GM19455 (cell line): ENCODE measurements around the gene OR52J3.
"Not testable (repeated sequence)": the region's sequence is repeated elsewhere in the genome, so short reads cannot be mapped to it uniquely, and the experiment has no call there.

Experiments used
- ATAC-seq: cut with Tn5 transposase; IDR thresholded peaks from one replicate; pipeline ENCODE4 v1.9.1; 2021; ENCODE audit not compliant: unreplicated experiment

Gene OR52J3

DNA sequence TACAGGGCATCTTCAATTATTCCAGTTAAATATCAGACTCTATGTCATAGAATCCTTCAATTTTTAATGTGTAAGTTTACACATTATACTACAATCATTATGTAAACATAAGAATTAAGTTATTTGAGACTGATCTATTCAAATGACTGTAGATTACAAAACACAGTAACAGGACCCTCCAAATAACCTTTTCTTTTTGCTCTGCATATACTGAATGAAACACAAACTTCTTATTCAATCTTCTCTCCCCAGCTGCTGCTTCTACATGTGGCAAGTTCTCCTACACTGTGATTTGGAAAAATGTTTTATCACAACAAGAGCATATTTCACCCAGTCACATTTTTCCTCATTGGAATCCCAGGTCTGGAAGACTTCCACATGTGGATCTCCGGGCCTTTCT lies at the start of gene OR52J3:
OR52J3 (plus strand) TSS at position 301 of the 400 bp plus-strand sequence; CDS start at position 301, 0 bp downstream.
- ATAC-seq: no peak

DNA sequence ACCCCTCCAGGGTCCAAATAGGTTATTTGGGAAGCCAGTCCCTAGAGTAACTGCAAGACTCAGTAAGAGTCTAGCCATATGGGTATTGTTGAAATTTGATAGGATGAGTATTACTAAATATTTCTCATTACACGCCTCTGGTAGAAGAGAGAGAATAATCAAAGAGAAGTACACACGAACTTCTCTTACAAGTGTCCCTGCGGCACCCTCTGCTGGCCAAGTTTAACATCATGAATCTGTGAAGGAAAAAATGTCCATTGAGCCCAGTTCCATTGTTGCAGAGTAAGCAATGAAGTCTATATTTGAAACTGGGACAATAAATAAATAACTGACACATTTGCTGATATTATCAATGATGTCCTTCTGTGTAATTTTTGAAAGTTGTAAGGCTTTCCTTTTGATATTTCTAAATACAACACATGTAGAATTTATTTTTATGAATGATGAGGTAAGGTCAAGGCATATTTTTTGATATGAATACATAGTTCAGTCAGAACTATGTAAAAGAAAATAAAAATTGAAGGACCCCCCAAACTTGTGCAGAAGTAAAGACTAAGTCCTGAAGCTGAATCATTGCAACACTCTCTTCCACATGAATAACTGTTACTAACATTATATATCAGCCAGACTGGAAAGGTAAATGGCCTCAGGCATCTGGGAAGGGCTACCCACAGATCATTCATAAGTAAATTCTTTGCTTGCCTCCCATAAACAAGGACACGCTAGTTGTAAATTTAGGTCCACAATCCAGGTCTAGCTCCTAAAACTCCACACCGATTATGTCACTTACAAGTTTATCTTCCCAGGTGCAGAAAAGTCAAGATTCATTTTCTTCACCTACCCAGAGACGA lies 41.7 kb upstream of the OR52J3 start:
- no peak for ATAC-seq

DNA sequence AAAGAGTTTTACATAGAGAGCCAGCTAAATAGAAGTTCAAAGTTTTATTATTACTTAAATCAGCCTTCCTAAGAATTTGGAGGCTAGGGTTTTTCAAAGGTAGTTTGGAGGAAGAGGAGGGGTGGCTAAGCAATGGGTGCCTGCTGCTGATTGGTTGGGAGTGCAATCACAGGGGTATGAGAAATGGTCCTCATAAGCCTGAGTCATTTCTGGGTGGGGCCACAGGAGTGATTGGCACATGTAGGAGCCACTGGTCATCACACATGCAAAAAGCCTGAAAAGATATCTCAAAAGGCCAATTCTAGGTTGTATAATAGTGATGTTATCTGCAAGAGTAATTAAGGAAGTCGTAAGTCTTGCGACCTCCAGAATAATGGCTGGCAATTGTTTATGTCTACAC lies 38.8 kb upstream of the OR52J3 start:
- ATAC-seq: no peak

DNA sequence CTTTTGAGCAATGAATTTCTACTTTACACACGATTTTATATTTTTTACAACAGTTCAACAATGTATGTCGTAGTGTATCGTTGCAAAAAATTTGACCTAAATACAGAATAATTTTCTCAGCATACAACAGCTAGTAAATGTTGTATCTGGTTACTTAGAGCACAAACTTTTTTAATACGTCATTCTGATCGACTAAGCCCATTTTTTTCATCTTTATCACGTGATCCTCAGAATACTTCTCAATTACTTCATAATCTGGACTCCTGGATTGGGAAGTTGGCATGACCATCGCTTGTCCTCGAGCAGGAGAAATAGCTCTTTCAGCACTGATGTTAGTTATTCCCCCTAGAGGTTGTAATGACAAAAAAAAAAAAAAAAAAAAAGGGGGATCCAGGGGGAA lies 35.1 kb upstream of the OR52J3 start:
- ATAC-seq: no peak

DNA sequence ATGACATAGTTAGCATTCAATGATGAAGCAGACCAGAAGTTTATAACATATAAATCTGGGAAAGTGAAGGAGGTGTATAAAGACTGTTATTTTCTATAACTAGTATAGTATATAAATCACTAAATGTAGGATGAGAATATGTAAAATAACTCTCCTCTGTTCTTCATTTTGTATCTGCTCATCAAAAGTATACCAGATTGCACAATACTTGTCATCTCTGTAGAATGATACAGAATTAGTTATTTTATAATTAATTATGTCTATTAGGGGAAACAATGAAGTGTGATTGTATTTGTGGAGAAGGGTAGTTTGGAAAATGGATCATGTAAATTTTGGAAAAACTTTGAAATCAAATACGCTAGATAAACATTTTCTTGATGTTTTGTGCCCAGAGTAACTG lies 33.3 kb upstream of the OR52J3 start:
- ATAC-seq: no peak

DNA sequence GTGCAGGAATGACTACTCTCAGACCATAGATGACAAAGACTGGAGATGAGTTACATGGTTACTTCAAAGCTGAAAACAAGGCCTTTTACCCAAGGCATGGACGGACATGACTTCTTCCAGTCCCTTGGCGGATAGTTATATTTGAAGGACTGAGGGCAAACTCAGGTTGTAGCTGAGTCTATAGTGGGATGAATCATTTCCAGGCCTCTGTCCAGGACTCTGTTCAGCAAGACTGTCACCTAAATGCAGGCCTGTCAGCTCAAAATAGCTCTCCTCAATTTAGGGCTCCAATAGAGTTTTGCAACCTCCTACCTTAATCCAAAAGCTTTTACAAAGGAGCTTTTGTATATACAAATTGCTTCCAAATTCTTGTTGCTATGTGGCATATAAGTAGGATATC lies 24.3 kb upstream of the OR52J3 start:
- no peak for ATAC-seq

DNA sequence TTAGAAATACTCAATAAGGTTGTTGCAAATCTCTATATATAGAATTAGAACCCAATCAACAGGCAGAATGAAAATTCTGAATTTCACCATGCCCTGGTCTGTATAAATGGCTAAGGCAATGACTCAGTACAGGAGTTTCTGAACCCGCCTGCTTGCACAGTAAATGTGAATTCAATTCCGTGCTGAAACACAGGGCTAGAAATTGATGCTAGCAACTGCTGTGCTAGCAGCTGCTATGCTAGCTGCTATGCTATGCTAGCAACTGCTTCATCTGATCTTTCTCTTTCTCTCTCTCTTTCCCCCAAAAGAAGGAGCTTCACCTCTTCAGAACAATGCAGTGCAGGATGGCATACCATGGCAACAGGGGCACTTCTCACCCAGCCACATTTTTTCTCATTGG lies 9.7 kb upstream of the OR52J3 start:
- no peak for ATAC-seq

DNA sequence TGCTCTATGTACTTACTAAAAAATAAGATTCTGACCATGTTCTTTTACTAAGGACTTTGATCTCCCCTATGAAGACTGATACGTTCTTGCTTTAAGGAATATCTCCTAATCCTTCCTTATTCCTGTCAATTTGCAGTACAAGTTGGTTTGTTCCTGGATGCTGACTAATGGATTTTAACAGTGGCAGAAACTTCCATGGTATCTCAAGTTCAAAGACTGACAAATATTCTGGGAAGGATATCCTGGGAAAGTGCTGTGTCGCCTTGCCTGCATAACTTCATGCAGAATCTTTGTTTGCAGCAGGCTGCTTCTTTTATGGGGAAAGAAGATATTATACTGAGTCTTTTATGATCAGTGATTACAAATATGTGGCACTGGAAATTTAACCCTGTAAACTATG lies 8.4 kb upstream of the OR52J3 start:
- no peak for ATAC-seq

DNA sequence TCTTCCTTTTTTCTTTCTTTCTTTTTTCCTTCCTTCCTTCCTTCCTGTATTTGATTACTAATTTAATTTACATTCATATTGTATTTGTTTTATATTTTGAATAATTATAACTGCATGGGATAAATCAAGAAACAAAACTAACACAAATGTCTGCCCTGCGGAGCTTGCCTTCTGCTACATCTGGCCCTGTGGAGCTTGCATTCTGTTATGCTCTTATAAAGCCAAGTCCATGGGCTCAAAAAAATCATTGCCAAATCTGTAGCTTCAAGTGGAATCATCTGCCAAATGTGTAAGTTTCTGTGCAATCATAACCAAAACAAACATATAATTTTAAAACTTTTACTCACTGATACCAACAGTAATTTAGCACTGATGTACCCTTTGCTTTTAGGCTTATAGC lies 8.0 kb upstream of the OR52J3 start:
- ATAC-seq: no peak

DNA sequence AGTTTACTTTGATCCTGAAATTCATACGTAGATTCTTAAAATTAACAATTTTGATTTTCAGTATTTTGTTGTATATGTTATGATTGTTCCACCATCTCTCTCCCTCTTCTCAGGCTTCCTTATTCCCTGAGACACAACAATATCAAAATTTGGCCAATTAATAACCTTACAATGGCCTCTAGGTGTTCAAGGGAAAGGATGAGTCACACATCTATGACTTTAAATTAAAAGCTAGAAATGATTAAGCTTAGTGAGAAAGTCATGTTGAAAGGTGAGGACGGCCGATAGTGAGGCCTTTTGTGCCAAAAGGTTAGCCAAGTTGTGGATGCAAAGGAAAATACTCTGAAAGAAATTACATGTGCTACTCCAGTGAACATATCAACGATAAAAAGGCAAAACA lies 5.5 kb upstream of the OR52J3 start:
- no peak for ATAC-seq

DNA sequence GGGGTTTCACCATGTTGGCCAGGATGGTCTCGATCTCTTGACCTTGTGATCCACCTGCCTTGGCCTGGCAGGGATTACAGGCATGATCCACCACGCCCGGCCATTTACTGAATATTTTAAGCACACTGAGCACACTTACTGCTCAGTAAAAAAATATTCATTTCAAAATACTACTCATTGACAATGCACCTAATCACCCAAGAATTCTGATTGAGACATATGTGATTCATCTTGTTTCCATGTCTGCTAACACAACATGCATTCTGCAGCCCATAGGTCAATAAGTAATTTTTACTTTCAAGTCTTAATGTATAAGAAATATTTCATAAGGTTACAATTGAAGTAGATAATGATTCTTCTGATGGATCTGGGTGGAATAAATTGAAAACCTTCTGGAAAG lies 4.2 kb upstream of the OR52J3 start:
- ATAC-seq: no peak

DNA sequence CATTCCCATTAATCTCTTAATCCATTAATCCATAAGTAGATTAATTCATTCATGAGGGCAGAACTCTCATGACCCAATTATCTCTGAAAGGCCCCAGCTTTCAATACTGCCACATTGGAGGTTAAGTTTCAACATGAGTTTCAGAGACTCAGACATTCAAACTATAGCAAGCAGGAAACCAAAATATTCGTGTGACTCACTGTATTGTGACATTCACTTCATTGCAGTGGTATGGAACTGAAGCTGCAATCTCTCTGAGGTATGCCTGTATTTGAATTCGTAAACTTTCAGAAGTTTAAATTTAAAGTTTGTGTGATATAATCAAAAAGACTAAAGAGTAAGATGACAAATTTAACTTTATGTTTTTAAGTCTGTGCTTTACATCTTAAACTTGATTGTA lies 2.9 kb upstream of the OR52J3 start:
- ATAC-seq: no peak

DNA sequence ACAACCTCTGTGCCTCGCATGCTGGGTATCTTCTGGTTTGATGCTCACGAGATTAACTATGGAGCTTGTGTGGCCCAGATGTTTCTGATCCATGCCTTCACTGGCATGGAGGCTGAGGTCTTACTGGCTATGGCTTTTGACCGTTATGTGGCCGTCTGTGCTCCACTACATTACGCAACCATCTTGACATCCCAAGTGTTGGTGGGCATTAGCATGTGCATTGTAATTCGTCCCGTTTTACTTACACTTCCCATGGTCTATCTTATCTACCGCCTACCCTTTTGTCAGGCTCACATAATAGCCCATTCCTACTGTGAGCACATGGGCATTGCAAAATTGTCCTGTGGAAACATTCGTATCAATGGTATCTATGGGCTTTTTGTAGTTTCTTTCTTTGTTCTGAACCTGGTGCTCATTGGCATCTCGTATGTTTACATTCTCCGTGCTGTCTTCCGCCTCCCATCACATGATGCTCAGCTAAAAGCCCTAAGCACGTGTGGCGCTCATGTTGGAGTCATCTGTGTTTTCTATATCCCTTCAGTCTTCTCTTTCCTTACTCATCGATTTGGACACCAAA lies 516 bp downstream of the OR52J3 start:
- no peak for ATAC-seq

DNA sequence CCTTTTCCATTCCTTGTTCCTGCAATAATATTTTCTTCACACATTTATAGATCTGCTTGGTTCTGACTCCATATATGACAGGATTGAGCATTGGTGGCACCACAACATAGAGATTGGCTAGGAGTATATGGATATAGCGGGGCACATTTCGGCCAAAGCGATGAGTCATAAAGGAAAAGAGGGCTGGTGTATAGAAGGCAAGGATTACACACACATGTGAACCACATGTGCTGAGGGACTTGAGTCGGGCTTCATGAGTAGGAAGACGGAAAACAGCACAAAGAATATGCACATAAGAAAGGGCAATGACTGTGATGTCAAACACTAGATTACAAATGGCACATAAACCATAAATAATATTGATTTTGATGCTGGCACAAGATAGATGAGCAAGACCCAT lies 12.4 kb downstream of the OR52J3 start:
- not testable (repeated sequence) for ATAC-seq

DNA sequence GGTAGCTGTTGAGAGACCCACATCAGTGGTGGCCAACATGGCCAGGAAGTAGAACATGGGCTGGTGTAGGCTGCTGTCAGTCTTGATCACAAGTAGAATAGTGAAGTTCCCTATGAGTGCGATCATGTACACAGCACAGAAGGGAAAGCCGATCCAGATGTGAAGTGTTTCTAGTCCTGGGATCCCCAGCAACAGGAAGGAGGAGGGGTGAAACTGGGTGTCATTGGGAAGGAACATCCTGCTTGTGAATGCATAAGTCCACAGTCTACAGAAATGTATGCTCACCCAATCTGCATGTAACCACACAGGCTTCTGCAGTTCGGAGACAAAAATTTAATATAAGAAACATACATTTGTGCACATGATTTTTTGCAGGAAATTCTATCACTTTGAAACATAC lies 13.1 kb downstream of the OR52J3 start, which contains the start of gene OR52E2:
OR52E2 (minus strand) TSS at position 237 of the 400 bp plus-strand sequence; CDS start at position 237, 0 bp downstream.
- ATAC-seq: no peak

DNA sequence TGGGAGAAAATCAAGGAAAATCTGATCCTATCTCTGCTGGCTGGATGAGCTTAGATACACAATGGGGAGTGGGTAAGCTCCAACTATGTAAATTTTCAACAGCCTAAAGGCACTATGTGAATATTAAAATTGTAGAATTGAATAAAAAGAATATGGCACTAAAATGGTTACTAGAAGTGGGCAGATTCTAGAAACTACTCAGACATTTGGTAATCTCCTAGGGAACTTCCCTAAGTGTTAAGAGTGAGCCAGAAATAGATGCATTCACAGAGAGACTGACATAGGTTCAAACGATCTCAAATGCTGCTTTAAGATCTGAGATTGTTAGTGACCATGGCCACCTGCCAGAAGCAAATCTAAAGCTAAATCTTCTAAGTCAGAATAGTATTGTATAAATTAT lies 18.7 kb downstream of the OR52J3 start:
- no peak for ATAC-seq

DNA sequence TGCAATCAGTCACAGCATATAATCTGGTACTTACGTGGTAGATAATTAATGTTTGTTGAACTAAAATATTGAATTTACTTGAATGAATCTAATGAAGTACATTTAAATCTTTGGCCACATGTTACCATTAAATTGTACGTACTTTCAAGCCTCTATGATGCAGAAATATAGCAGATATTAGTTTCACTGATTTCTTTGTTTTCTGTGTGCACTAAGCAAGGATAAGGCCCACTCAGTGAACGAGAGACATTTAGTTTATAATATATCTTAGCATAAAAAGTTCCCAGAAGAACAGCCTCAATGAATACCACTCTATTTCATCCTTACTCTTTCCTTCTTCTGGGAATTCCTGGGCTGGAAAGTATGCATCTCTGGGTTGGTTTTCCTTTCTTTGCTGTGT lies 22.9 kb downstream of the OR52J3 start, which contains the start of gene OR52E1:
OR52E1 (plus strand) TSS at position 301 of the 400 bp plus-strand sequence.
- ATAC-seq: no peak

DNA sequence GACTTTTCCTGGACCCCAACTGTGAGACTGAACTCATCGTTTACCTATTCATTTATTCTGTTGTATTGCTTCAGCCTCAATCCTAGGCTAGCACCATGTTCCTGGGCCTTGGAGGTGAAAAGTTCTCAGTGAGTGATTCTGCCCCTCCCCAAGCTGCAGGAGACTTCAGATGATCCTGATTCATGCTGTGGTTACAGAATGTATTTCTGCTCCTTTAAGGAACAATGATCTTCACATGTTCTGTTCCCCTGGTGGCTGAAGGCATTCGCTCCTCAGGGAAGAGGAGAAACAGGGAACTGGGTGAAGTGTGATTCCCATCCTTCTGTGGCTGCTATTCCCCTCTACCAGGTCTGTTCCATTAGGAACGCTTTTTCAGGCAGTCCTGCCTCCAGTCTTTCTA lies 25.5 kb downstream of the OR52J3 start:
- ATAC-seq: no peak

DNA sequence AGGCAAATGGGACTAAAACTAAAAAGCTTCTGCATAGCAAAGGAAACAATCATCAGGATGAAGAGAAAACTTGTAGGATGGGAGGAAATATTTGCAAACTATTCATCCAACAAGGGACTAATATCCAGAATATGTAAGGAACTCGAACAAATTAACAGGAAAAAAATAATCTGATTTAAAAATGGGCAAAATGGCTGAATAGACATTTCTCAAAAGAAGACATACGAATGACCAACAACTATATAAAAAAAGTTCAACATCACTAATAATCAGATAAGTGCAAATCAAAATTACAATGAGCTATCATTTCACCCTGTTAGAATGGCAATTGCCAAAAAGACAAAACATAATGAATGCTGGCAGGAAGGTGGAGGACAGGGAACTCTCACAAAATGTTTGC lies 35.1 kb downstream of the OR52J3 start:
- no peak for ATAC-seq

DNA sequence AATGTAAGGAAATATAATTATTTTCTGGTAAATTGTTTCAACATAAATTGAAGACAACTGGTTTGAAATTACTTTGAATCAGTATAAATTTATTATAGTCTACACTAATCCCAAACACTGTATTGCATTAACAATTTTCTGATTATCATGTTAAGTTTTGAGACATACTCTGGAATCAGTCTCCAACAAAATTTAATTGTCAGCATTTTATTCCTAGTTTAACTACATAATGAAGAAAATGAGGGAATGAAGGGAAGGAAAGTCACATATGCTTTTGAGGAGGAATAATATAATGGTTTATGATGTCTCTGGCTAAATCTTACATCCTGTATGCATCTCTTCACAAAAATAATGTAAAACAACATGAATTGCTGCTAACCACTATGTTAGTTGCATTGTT lies 37.3 kb downstream of the OR52J3 start:
- ATAC-seq: no peak

DNA sequence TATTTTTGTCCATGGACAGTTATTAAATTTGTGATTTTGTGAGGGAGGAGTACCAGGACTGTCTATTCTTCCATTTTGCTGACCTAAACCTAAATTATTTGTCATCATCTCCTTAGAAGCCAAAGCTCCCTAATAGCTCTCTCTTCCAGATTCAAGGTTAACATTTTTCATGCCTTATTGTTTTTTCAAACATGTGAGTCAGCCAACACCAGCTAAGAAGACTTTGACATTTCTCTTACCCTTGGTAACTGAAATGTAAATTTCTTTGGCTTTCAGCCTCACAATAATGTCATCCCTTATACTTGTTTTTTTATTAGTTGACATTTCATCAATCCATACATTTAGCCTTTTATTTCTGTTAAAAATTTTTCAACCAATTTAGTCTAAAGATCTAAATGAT lies 42.2 kb downstream of the OR52J3 start:
- ATAC-seq: no peak

DNA sequence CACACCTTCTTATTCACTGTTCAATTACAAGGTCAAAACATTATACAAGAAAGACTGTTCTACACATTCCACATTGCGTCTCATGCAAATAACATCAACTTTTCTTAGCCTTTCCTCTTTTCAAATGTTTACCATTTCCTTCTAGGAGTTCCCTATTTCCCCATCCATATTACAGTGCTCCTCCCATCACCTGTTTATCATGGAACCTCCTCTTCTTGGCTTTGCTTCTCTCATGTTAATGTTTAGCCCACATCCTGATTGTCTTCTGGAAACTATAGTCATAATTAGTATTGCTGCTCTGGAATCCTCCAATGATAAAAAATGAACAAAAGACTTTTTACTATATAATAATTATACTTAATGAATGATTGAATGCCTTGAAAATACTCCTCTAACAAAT lies 44.3 kb downstream of the OR52J3 start:
- ATAC-seq: no peak
